ENCODE data around the gene GALNS. TPM values are rescaled to one million over a fixed set of nuclear protein-coding genes. Genes with fewer than 3 reads are reported as not detected.

The GALNS gene
- total and polyA plus RNA-seq, 2 of the 13 experiments (the other 11 are each of a cell fraction or from before 2014, with no cell fraction given), result 9.2 to 9.8 TPM

DNA sequence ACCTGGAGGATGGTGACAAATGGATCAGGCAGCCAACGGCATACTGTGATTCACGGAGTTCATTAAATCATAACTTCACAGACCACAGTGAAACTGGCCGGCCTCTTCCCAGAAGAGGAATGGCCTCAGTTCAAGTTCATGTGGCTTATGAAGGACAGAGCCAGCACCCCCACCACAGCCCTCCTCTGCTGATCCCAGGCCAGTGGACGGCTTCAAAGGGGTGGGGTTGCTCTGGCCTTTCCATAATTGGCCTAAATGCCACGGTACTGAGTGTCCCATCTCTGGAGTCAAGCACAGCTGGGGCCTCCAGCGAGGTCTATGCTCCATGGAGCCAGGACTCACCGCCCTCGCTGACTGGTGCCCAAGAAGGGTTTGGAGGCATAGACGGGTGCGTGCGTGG is 21.4 kb downstream of the GALNS start (continued):
- TF ChIP-seq, protein P1, sequence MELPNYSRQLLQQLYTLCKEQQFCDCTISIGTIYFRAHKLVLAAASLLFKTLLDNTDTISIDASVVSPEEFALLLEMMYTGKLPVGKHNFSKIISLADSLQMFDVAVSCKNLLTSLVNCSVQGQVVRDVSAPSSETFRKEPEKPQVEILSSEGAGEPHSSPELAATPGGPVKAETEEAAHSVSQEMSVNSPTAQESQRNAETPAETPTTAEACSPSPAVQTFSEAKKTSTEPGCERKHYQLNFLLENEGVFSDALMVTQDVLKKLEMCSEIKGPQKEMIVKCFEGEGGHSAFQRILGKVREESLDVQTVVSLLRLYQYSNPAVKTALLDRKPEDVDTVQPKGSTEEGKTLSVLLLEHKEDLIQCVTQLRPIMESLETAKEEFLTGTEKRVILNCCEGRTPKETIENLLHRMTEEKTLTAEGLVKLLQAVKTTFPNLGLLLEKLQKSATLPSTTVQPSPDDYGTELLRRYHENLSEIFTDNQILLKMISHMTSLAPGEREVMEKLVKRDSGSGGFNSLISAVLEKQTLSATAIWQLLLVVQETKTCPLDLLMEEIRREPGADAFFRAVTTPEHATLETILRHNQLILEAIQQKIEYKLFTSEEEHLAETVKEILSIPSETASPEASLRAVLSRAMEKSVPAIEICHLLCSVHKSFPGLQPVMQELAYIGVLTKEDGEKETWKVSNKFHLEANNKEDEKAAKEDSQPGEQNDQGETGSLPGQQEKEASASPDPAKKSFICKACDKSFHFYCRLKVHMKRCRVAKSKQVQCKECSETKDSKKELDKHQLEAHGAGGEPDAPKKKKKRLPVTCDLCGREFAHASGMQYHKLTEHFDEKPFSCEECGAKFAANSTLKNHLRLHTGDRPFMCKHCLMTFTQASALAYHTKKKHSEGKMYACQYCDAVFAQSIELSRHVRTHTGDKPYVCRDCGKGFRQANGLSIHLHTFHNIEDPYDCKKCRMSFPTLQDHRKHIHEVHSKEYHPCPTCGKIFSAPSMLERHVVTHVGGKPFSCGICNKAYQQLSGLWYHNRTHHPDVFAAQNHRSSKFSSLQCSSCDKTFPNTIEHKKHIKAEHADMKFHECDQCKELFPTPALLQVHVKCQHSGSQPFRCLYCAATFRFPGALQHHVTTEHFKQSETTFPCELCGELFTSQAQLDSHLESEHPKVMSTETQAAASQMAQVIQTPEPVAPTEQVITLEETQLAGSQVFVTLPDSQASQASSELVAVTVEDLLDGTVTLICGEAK (IDR thresholded peaks at IDR 0.05), result no peak
- TF ChIP-seq, protein P1 (CRISPR knock-in tag; IDR thresholded peaks at IDR 0.05), result no peak
- TF ChIP-seq ZNF10 (CRISPR knock-in tag; IDR thresholded peaks at IDR 0.05; ENCODE audit: borderline replicate concordance, low read depth), result no peak
- TF ChIP-seq ZNF720 (CRISPR knock-in tag; IDR thresholded peaks at IDR 0.05), result no peak
- no peak for TF ChIP-seq ZSCAN9 (CRISPR knock-in tag; IDR thresholded peaks at IDR 0.05; ENCODE audit: borderline replicate concordance)
